GM19328 (cell line): Measurements from ENCODE around the gene PTPN9.

Source experiments
- ATAC-seq: cut with Tn5 transposase; IDR thresholded peaks from one replicate; pipeline ENCODE4 v1.9.1; 2021; ENCODE audit warnings: mild to moderate bottlenecking, moderate library complexity; ENCODE audit not compliant: unreplicated experiment

PTPN9 gene

GRCh38 chr15:75425966-75426500, 153.1 kb downstream of the PTPN9 start:
- ATAC-seq: no peak

- no peak for ATAC-seq
Measured at GRCh38 chr15:75422554-75422953, 156.6 kb downstream of the PTPN9 start.

- ATAC-seq: no peak
Measured at GRCh38 chr15:75420698-75421097, 158.4 kb downstream of the PTPN9 start.

GRCh38 chr15:75416584-75416983, 162.5 kb downstream of the PTPN9 start:
- no peak for ATAC-seq
